Dermis microvascular lymphatic vessel endothelial cell (primary cell): ENCODE data around the gene MAGIX. TPM values are rescaled to one million over a fixed set of nuclear protein-coding genes. Genes with fewer than 3 reads are reported as not detected.
"Not testable (repeated sequence)": the region's sequence is repeated elsewhere in the genome, so short reads cannot be mapped to it uniquely, and the experiment has no call there.

ENCODE experiments used
- DNase-seq, 2 donors: peaks; one replicate each; pipeline versions ENCODE4 v3.0.0 to v3.0.0-alpha.2; 2010; ENCODE audit warnings: low read depth in 2 of 2
- total RNA-seq: library from RNA; depleted of rRNA; stranded (reverse); fragments of >200 nt; gene quantifications from 2 replicates; pipeline ENCODE4 v1.2.1, GENCODE V29; 2014

The MAGIX gene
- total RNA-seq: 0.39 and 0.51 TPM in 2 replicates

- DNase-seq: no peak
These were observed at the start of gene MAGIX for GRCh38 chrX:49162620-49163019. MAGIX (plus strand) TSS chrX:49162758; CDS start chrX:49162890, 132 bp downstream.

- DNase-seq: no peak
These were observed 46.5 kb upstream of the MAGIX start for GRCh38 chrX:49116076-49116475.

- DNase-seq: no peak
These were observed 45.8 kb upstream of the MAGIX start for GRCh38 chrX:49116716-49117115.

- no peak for DNase-seq
These were observed 45.0 kb upstream of the MAGIX start for GRCh38 chrX:49117581-49117980.

- DNase-seq: no peak
These were observed 42.5 kb upstream of the MAGIX start for GRCh38 chrX:49120091-49120490.

GRCh38 chrX:49122499-49122898 is 40.1 kb upstream of the MAGIX start:
- DNase-seq: no peak

- not testable (repeated sequence) for DNase-seq
These were observed 34.8 kb upstream of the MAGIX start for GRCh38 chrX:49127742-49128258.

- no peak for DNase-seq
These were observed 33.1 kb upstream of the MAGIX start for GRCh38 chrX:49129427-49129826.

- not testable (repeated sequence) for DNase-seq
These were observed 30.3 kb upstream of the MAGIX start for GRCh38 chrX:49132275-49132674.

- DNase-seq: no peak
These were observed 28.8 kb upstream of the MAGIX start for GRCh38 chrX:49133759-49134158.

- peak; percentile 28 to 77 for DNase-seq
These were observed 25.1 kb upstream of the MAGIX start for GRCh38 chrX:49137492-49137891.

- no peak for DNase-seq
These were observed 22.8 kb upstream of the MAGIX start for GRCh38 chrX:49139713-49140112.

GRCh38 chrX:49142264-49142663 is 20.3 kb upstream of the MAGIX start:
- DNase-seq: peak in 1 of 2 donors; percentile 3

GRCh38 chrX:49143154-49143553 is 19.4 kb upstream of the MAGIX start:
- not testable (repeated sequence) for DNase-seq

- no peak for DNase-seq
These were observed 15.3 kb upstream of the MAGIX start for GRCh38 chrX:49147282-49147681.

- no peak for DNase-seq
These were observed 14.6 kb upstream of the MAGIX start for GRCh38 chrX:49147936-49148335.

GRCh38 chrX:49148390-49149100 is 14.0 kb upstream of the MAGIX start:
- DNase-seq: not testable (repeated sequence)

GRCh38 chrX:49149291-49149690 is 13.3 kb upstream of the MAGIX start:
- DNase-seq: not testable (repeated sequence)

- DNase-seq: no peak
These were observed 9.1 kb upstream of the MAGIX start for GRCh38 chrX:49153467-49153866.

- peak in 1 of 2 donors; percentile 46 for DNase-seq
These were observed 7.2 kb upstream of the MAGIX start for GRCh38 chrX:49155243-49155899.

GRCh38 chrX:49155900-49156837 is 6.4 kb upstream of the MAGIX start:
- peak in 1 of 2 donors; percentile 87 for DNase-seq

GRCh38 chrX:49157194-49157593 is 5.4 kb upstream of the MAGIX start:
- no peak for DNase-seq
